HepG2 (cell line): Measurements from ENCODE around the gene C12orf42. TPM values are rescaled to one million over a fixed set of nuclear protein-coding genes. Genes with fewer than 3 reads are reported as not detected.

Experiments
- ATAC-seq: fragments of 200-7000 bp; cut with Tn5 transposase; 3 replicates; pipeline ENCODE4 v1.9.1; 2020; ENCODE audit warnings: mild to moderate bottlenecking, moderate library complexity
- BruUV-seq: library from RNA; stranded (reverse); fragments of 400-500 nt; replicated peaks from 2 replicates; lab custom pipeline; 2021; lab: Mats Ljungman, UMichigan
- CTCF ChIA-PET: fragments of 300-600 bp; formaldehyde crosslinking; extraction: SDS; loops from one replicate; lab custom pipeline; 2021; ENCODE audit warnings: low total read pairs, inconsistent platforms, low intra/inter-chr PET ratio; lab: Yijun Ruan, JAX
- POLR2A ChIA-PET: fragments of 350-600 bp; sonication (Branson Sonifier 250); formaldehyde crosslinking; loops from one replicate; lab custom pipeline; 2020; ENCODE audit warnings: antibody characterized with exemption, inconsistent platforms; lab: Yijun Ruan, JAX
- DNase-seq: peaks from one replicate; pipeline ENCODE4 v3.0.0-alpha.2; 2015; ENCODE audit warnings: low spot score
- FAIRE-seq: peaks from 3 replicates; lab custom pipeline; 2011; peaks lifted over from hg19 to GRCh38; lab: Jason Lieb, UNC
- H2AFZ ChIP-seq: one replicate; pipeline ENCODE4 v1.6.1; 2011; ENCODE audit warnings: low read length, inconsistent platforms
- H3K27ac ChIP-seq: fragments of 300-600 bp; 3 replicates; pipeline ENCODE4 v1.8.0; 2011; ENCODE audit warnings: mixed run types, mild to moderate bottlenecking, mixed read lengths, low read length, inconsistent platforms; ENCODE audit not compliant: insufficient read depth; ENCODE audit errors: extremely low read length
- H3K27me3 ChIP-seq, 2 experiments: fragments of 200-600 bp in 1 of 2; 2 replicates in 1 of 2; 3 replicates in 1 of 2; pipeline versions ENCODE4 v1.6.0 to v1.8.0; 2011; ENCODE audit warnings: low read length in 2 of 2, mild to moderate bottlenecking in 2 of 2, moderate library complexity in 2 of 2, inconsistent platforms in 1 of 2; ENCODE audit not compliant: insufficient read depth in 2 of 2, control insufficient read depth in 1 of 2
- H3K36me3 ChIP-seq, 2 experiments: fragments of 200-600 bp in 1 of 2; replicated peaks in 1 of 2; 2 replicates in 1 of 2; 3 replicates in 1 of 2; pipeline versions ENCODE4 v1.5.1 to v1.8.0; 2011; ENCODE audit warnings: low read length in 2 of 2, inconsistent platforms in 1 of 2; ENCODE audit not compliant: insufficient read depth in 2 of 2, control insufficient read depth in 1 of 2
- H3K4me1 ChIP-seq: 2 replicates; pipeline ENCODE4 v1.5.1; 2012; ENCODE audit warnings: low read length, inconsistent platforms; ENCODE audit not compliant: insufficient read depth
- H3K4me2 ChIP-seq: 2 replicates; pipeline ENCODE4 v1.6.0; 2011; ENCODE audit warnings: low read depth, low read length, inconsistent platforms
- H3K4me3 ChIP-seq, 3 experiments: fragments of 200-600 bp in 1 of 3; sonication (generic), shearing (Covaris generic) in 1 of 3; replicated peaks in 1 of 3; 2 replicates each; pipeline ENCODE4 v1.5.1; 2011 to 2016; ENCODE audit warnings: low read length in 3 of 3, inconsistent platforms in 2 of 3, low read depth in 2 of 3, mild to moderate bottlenecking in 2 of 3, control low read depth in 1 of 3, mixed read lengths in 1 of 3; ENCODE audit not compliant: insufficient read depth in 1 of 3
- H3K79me2 ChIP-seq: one replicate; pipeline ENCODE4 v1.6.1; 2011; ENCODE audit warnings: low read length, inconsistent platforms; ENCODE audit not compliant: insufficient read depth
- H3K9ac ChIP-seq: 2 replicates; pipeline ENCODE4 v1.6.0; 2011; ENCODE audit warnings: mild to moderate bottlenecking, low read depth, low read length, inconsistent platforms; ENCODE audit not compliant: insufficient read depth
- H3K9me3 ChIP-seq: 2 replicates; pipeline ENCODE4 v1.5.1; 2012; ENCODE audit warnings: mild to moderate bottlenecking, low read length
- H4K20me1 ChIP-seq: 2 replicates; pipeline ENCODE4 v1.6.0; 2011; ENCODE audit warnings: inconsistent platforms, mild to moderate bottlenecking, low read length, moderate library complexity; ENCODE audit not compliant: insufficient read depth
- CHCHD3 ChIP-seq: sonication (generic); formaldehyde crosslinking; IDR thresholded peaks from 2 replicates; pipeline ENCODE4 v1.8.0; 2022; ENCODE audit warnings: mild to moderate bottlenecking, missing genetic modification reagents, moderate library complexity
- WGBS: methylation state at CpG from one replicate; pipeline ENCODE4 v1.1.6; 2017; ENCODE audit warnings: low lambda C conversion rate; 5-methylcytosine and 5-hydroxymethylcytosine counted together
- in situ Hi-C: cut with HindIII; loops from 2 replicates; pipeline ENCODE4 v1.10.0; 2017; ENCODE audit warnings: low pct_unique_long_range_greater_than_20kb; ENCODE audit not compliant: extremely low pct_ligation_motif_present
- intact Hi-C: fragments of 100-400 bp; cut with micrococcal nuclease; formaldehyde crosslinking; loops from one replicate; pipeline ENCODE4 v1.10.0; 2022; ENCODE audit not compliant: unreplicated experiment
- polyA plus RNA-seq, 8 experiments: library from polyadenylated mRNA; depleted of rRNA in 3 of 8; stranded (reverse) in 7 of 8; unstranded in 1 of 8; fragments of >200 nt; fragmentation: Illumina TruSeq in 4 of 8; extraction: Trizol in 4 of 8; gene quantifications; 2 replicates each; pipeline versions ENCODE4 v1.2.1 to v1.2.3, GENCODE V29; 2011 to 2016; ENCODE audit warnings: low read depth in 4 of 8, missing spikeins in 1 of 8, mixed read lengths in 1 of 8; ENCODE audit not compliant: insufficient read depth in 1 of 8
- total RNA-seq, 5 experiments: library from RNA; depleted of rRNA; stranded (reverse); fragments of >200 nt; fragmentation: Illumina TruSeq; extraction: Trizol; gene quantifications; 2 replicates each; pipeline ENCODE4 v1.2.3, GENCODE V29; 2016; ENCODE audit warnings: low read depth in 1 of 5
- TF ChIP-seq, protein P1 (sequence below): sonication (generic); formaldehyde crosslinking; conservative IDR thresholded peaks from 2 replicates; pipeline ENCODE4 v1.8.0; 2022; ENCODE audit warnings: low read depth, missing genetic modification reagents
- TF ChIP-seq, protein P2 (sequence below): sonication (generic); formaldehyde crosslinking; IDR thresholded peaks from 2 replicates; pipeline ENCODE4 v1.4.0; 2020; ENCODE audit warnings: missing genetic modification reagents, mild to moderate bottlenecking, borderline replicate concordance
- TF ChIP-seq, protein P3 (sequence below): sonication (generic); formaldehyde crosslinking; IDR thresholded peaks from 2 replicates; pipeline ENCODE4 v1.4.0; 2020; ENCODE audit warnings: low read depth, missing genetic modification reagents

C12orf42 gene
- total and polyA plus RNA-seq, 2 of the 13 experiments (the other 11 are each of a cell fraction or from before 2014, with no cell fraction given): not detected

DNA sequence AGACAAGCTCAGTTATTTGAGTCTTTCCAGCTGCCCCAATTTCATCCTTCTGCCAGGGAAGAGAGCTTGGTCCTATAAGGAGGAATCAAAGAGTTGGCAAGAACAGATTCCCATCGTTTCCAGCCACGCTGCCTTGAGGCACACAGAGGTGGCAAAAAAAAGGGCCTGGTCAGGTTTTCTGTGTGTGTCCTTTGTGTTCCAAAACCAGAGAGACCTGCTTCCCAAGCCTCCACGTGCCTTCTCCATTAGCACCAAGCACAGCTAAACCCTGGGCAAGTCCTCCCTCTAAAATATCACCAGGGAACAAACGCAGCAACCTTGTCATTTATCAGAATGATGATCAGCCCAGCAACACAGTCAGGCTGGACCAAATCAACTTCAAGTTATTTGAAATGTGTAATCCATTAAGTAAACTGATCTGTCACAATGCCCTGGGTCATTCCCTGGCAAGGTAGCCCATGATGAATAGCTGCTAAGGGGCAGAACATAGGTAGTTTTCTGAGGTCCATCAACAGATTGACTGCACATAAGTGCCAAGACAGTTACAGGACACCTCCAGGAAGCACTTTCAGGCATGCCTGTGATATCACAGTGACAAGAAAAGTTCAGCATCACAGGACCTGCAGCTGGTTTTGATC lies 28.6 kb upstream of the C12orf42 start:
- Histone ChIP-seq H3K4me1 (no peaks in the 10 kb centered on the region), H3K79me2 (no peaks in the 10 kb centered on the region), H3K9ac (no peak overlapping the region), H3K4me3 (no peak overlapping the region), H4K20me1 (no peaks in the 10 kb centered on the region), H3K36me3 (no peaks in the 10 kb centered on the region)
- POLR2A ChIA-PET: no interaction called here
- ATAC-seq: no peak
- BruUV-seq: no TSS peak
- TF ChIP-seq, protein P1, sequence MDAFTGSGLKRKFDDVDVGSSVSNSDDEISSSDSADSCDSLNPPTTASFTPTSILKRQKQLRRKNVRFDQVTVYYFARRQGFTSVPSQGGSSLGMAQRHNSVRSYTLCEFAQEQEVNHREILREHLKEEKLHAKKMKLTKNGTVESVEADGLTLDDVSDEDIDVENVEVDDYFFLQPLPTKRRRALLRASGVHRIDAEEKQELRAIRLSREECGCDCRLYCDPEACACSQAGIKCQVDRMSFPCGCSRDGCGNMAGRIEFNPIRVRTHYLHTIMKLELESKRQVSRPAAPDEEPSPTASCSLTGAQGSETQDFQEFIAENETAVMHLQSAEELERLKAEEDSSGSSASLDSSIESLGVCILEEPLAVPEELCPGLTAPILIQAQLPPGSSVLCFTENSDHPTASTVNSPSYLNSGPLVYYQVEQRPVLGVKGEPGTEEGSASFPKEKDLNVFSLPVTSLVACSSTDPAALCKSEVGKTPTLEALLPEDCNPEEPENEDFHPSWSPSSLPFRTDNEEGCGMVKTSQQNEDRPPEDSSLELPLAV (CRISPR knock-in tag): no peak
- TF ChIP-seq CHCHD3 (CRISPR knock-in tag): no peak
- TF ChIP-seq, protein P2, sequence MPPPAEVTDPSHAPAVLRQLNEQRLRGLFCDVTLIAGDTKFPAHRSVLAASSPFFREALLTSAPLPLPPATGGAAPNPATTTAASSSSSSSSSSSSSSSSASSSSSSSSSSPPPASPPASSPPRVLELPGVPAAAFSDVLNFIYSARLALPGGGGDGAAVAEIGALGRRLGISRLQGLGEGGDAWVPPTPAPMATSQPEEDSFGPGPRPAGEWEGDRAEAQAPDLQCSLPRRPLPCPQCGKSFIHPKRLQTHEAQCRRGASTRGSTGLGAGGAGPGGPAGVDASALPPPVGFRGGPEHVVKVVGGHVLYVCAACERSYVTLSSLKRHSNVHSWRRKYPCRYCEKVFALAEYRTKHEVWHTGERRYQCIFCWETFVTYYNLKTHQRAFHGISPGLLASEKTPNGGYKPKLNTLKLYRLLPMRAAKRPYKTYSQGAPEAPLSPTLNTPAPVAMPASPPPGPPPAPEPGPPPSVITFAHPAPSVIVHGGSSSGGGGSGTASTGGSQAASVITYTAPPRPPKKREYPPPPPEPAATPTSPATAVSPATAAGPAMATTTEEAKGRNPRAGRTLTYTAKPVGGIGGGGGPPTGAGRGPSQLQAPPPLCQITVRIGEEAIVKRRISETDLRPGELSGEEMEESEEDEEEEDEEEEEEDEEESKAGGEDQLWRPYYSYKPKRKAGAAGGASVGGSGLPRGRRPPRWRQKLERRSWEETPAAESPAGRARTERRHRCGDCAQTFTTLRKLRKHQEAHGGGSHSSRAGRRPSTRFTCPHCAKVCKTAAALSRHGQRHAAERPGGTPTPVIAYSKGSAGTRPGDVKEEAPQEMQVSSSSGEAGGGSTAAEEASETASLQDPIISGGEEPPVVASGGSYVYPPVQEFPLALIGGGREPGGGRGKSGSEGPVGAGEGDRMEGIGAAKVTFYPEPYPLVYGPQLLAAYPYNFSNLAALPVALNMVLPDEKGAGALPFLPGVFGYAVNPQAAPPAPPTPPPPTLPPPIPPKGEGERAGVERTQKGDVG (CRISPR knock-in tag): no peak
- TF ChIP-seq, protein P3, sequence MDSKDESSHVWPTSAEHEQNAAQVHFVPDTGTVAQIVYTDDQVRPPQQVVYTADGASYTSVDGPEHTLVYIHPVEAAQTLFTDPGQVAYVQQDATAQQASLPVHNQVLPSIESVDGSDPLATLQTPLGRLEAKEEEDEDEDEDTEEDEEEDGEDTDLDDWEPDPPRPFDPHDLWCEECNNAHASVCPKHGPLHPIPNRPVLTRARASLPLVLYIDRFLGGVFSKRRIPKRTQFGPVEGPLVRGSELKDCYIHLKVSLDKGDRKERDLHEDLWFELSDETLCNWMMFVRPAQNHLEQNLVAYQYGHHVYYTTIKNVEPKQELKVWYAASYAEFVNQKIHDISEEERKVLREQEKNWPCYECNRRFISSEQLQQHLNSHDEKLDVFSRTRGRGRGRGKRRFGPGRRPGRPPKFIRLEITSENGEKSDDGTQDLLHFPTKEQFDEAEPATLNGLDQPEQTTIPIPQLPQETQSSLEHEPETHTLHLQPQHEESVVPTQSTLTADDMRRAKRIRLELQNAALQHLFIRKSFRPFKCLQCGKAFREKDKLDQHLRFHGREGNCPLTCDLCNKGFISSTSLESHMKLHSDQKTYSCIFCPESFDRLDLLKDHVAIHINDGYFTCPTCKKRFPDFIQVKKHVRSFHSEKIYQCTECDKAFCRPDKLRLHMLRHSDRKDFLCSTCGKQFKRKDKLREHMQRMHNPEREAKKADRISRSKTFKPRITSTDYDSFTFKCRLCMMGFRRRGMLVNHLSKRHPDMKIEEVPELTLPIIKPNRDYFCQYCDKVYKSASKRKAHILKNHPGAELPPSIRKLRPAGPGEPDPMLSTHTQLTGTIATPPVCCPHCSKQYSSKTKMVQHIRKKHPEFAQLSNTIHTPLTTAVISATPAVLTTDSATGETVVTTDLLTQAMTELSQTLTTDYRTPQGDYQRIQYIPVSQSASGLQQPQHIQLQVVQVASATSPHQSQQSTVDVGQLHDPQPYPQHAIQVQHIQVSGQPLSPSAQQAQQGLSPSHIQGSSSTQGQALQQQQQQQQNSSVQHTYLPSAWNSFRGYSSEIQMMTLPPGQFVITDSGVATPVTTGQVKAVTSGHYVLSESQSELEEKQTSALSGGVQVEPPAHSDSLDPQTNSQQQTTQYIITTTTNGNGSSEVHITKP: no peak
- TF ChIP-seq, all 625 proteins: peak for 0
- Histone ChIP-seq H2AFZ (no peak overlapping the region), H3K9me3 (no peaks in the 10 kb centered on the region), H3K4me2 (no peak overlapping the region), H3K27me3 (no peaks in the 10 kb centered on the region), H3K27ac (no peak overlapping the region)
- FAIRE-seq (no peak), DNase-seq (no peak)
- intact Hi-C loops: no loop called here
- in situ Hi-C loops: no loop called here
- 24% methylated on average over 4 of the region's 4 CpGs for WGBS
- CTCF ChIA-PET: no interaction called here
